ENCODE data around the gene SEC22C.
A peak's percentile ranks its signal among the peaks of the same experiment; 100 is the strongest.

Gene SEC22C

GRCh38 chr3:42510325-42510724 is 71.4 kb downstream of the SEC22C start:
- no peak for DNase-seq

DNA sequence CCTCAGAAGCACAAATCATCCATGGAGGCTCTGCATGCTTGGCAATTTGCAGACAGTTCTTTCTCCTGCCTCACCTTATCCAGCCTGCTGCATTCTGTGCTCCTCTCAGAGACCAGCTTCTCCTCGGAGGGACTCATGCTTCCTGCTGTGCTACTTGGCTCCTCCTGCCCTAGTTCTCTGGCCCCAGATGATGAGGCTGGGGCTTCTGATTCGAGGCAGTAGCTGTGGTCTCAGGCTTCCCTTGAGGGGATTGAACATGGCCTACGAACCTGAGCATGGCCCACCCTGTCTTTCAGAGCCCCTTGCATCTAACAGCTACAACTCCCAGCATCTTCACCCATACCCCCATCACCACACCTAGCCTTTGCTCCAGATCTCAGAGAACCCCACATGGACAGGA is 72.7 kb downstream of the SEC22C start:
- no peak for DNase-seq

GRCh38 chr3:42508562-42508961 is 73.2 kb downstream of the SEC22C start:
- no peak for DNase-seq

DNA sequence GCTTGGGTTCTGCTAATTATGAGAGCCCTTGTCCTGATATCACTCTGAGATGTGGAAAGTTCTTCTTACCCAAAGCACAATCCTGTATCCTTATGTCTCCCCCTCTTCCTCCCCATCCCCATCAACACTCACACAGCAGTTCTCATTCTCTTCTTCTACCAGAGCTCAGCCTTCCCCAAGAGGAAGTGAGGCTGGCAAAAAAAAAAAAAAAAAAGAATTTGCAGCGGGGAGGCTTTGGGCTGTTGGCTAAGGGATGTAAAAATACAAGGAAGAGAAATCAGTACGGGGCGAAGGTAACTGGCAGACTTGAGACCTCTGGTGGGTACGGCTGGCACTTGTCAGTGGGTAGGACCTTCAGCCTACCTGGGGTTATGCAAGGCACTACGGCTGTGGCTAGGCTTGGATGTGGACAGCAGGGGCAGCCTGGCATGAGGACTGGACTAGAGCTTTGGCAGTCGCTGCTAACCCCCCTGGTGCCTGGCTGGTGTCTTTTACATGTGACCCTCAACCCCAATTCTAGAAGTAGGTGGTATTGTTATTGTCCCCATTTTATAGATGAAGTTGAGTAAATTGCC is 73.9 kb downstream of the SEC22C start:
- DNase-seq = no peak

DNA sequence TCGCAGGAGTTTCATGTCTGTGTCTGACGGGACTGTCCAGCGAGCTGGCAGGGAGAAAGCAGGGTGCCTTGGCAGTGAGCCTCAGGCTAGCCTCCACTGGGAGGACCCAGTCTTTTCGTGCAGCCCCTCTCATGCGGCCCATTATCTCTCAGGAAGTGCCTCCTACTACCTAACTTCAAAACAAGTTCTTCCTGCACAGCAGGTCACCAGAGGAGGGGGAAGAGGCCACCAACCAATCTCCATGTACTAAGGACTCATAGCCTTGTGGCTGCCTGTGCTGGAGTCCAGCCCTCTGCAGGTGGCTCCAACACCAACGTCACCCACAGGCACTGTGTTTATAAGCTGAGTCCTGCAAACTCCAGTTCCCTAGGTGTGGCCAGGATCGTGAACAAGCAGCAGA is 74.5 kb downstream of the SEC22C start:
- DNase-seq = no peak

DNA sequence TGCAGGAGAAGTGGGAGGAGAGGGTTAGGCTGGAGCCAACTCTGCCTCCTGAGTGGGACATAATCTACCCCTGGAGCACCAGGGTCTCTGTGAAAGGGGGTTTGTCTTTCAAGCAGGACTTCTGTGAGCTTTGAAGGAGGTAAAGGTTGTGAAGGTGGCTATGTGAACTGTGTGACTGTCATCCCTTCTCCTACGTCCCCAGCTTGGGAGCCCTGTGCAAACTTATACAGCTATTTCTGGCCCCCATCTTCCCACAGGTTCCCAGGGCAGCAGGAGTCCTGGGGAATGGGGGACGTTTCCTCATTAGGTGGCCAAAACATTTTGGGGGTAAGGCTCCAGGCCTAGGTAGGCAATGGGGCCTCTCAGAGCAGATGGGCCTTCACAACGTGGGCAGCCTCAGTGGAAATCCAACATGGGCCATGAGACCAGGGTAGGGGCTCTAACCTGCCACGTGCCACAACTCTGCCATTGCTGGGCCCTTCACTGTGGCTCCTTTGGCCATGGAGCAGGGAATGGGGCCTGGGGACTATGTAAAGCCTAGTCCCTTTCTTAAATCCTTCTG is 75.8 kb downstream of the SEC22C start:
- no peak for DNase-seq

- DNase-seq = no peak
Observed at GRCh38 chr3:42505128-42505848, 76.5 kb downstream of the SEC22C start.

GRCh38 chr3:42504334-42505127 is 77.2 kb downstream of the SEC22C start:
- no peak for DNase-seq

DNA sequence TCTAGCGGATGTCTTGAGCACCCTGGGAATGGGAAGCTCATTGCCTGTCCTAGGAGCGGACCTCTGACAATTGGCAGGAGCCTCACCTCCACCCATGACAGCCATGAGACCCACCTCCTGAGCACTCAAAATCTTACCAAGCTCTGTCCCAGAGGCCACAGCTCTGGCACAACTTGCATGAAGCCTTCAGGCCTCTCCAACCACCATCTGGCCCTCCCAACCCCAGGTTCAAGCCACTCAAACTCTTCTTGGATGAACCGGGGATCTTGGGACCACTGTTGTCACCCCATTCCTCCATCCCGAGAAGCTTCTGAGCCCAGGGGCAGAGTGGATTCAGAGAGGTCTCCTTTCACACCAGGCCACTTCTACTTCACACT is 77.8 kb downstream of the SEC22C start:
- DNase-seq = no peak

DNA sequence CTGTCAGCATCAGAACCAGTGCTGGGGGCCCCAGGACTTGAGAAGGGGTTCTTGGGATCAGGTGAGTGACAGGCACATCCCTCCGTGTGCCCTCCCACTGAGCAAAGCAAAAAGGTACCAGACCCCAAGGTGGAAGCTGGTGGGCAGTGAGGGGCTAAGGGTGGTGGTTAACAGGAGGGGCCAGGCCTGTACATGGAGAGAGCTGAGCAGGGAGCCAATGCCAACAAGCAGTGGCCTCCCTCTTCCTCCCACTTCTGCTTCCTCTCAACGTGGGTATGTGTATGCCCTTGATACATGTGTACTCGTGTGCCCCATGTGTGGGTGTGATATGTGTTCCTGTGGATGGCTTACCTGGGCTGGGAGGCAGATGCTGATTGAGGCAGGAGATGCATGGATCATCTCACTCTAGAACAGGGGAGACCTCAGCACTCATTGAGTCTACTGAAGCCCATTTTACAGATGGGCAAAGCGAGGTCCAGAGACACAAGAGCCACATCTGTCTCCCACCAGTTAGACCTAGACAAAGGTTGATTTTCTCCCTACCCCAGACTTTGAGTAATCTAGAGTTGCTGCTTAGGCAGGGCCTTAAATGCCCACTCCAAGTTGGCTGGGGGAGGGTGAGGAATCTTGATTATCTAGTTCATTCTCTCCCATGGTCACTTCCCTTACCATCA is 78.4 kb downstream of the SEC22C start:
- DNase-seq = no peak

GRCh38 chr3:42502429-42503250 is 79.1 kb downstream of the SEC22C start, which contains the start of gene VIPR1:
Gene VIPR1 (plus strand): TSS chr3:42502643. CDS start chr3:42502736, 93 bp downstream.
- peak; percentile 73 for DNase-seq

GRCh38 chr3:42501681-42502428 is 79.9 kb downstream of the SEC22C start:
- DNase-seq = peak; percentile 46

DNA sequence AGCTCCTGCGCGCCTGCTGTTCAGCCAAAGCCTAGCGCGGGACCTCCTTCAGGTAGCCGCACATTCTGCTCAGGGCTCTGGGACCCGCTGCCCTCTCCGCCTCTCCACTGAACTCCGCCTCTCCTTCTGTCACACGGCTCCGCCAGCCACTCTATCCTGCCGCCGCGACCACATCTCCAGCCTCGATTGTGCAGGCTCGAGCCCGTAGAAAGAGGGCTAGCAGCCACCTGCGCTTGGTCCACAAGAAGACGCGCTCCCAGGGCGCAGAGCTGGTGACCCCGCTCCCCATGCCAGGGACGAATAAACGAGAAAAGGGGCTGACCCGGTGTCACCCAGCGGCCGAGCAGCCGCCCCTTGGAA is 80.5 kb downstream of the SEC22C start:
- no peak for DNase-seq

DNA sequence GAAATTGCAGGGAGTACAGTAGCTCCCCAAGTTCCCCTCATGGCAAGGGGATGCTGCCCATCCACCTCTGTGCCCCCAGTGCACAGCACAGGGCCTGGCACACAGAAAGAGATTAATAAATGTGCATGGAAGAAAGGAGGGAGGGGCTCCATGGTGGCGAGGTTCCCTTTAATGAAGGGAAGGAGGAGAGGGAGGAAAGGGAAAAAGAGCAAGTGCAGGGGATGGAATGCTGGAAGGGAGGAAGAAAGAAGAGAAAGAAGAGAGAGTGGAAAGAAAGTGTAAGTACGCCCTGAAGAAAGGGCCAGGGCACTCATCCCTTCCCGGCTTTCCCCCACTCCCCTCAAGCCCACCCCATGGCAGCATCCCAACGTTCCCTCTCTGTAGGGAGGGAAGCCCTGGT is 80.9 kb downstream of the SEC22C start:
- no peak for DNase-seq

DNA sequence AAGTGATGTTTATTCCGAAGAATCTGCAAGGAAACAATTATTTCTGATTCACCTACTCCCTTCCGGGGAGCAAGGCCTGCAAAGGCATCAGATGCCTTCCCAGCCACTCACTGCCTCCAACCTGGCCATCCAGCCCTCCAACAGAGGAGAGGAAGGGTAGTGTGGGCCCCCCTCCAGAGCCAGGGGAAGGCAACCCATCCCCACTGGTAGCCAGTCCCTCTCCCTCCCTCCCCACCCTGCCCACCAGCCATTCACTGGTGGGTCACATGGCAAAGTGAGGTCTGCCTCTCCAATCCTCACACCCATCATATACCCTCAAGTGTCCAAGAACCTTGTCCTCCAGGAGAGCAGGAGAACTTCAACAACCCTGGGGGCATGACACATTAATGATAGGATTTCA is 81.7 kb downstream of the SEC22C start:
- DNase-seq = no peak

DNA sequence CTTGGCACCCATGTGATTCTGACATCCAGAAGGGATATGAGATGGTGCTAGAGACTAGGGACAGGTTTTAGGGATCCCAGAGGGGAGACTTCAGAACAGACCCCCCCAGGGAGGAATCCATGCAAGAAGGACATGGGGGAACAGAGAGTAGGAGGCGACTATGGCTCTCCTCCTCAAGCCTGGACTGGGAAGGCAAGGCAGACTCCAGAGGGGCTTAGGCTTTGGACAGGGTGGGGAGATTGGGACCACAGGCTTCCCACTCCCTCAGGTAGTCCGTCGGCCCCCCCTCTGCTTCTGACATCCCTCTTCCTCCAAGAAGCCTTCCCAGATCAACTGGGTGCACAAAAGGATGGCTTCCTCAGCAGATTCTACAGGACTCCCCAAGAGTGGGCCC is 82.3 kb downstream of the SEC22C start:
- no peak for DNase-seq

DNA sequence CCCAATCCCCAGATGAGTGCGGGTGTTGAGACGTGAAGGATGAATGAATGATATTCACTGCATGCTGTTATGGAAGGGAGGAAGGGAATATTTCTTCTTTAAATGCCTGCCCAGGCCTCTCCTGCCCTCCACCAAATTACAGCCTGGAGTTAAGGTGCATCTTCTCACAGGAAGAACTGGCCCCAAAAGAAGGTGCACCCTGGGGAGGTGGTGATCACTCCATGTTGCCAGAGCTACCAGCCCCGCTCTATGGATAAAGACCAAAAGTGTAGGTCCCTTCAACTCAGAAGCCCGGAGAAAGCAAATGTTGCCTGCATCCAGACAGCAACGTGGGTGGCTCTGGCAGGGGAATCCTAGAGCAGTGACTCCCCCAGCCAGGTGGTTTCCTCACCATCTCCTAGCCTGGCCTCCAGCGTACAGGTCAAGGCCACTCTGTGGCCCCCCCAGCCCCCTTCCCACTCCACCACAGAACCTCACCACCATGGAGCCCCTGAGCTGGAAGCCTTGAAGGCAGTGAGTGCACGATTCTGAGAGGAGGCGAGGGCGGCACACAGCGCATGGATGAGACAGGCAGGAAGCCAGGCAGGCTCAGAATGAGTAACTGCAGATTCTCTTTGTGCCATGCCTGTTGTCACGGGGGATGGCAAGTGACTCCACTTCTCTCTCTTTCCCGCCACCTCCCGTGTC is 82.8 kb downstream of the SEC22C start:
- DNase-seq = no peak

- no peak for DNase-seq
Observed at GRCh38 chr3:42498034-42498433, 83.7 kb downstream of the SEC22C start.
